ENCODE results near the gene LMAN1.

LMAN1 gene

DNA sequence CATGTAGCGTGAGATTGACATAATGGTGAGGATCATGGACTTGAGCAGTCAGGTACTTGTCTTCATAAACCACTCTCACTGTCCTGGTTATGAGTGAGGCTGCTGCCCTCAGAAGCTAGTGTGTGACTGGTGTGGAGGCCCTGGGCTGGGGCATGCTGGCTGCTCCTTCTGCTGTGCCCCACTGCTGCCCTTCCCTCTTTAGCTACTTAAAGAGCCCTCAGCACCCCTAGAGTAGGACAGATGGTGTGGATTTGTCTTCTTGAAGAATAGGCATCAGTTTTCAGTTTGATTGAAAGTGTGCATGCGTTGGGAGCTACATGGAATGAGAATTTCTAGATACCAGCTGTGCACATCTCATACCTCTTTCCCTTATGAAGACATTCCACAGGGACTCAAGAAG, 56.1 kb downstream of the LMAN1 start:
- POLR2A ChIA-PET, result no interaction called here
- no peaks in the 10 kb centered on the region for H3K4me1 ChIP-seq (ENCODE audit: control insufficient read depth, insufficient read depth, low read length)

DNA sequence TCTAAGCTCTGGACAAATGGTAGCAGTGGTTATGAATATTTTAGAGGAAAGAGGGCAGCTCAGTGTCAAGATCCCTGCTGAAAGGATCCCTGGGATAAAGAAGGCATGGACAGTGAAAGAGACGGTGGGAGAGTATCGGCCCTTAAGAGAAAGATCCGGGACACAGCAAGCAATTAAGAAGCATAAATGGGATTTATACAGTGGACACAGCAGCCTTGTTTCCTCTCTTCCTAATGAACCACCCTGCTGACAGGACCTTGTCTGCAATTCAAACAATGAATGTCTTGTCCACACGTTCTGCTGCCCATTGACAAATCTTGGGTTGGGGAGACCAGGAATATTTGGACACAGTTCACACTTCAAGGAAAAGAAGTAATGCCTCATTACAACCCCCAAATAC, 57.1 kb downstream of the LMAN1 start:
- H3K9me3 ChIP-seq (ENCODE audit: control insufficient read depth, insufficient read depth, low read depth, low read length), result no peaks in the 10 kb centered on the region
- no peak overlapping the region for H3K4me3 ChIP-seq (ENCODE audit: low read depth, low read length)
- no peaks in the 10 kb centered on the region for H3K36me3 ChIP-seq (ENCODE audit: control insufficient read depth in 2 of 2, insufficient read depth in 1 of 2, low read length in 2 of 2)
- TF ChIP-seq, protein P1, sequence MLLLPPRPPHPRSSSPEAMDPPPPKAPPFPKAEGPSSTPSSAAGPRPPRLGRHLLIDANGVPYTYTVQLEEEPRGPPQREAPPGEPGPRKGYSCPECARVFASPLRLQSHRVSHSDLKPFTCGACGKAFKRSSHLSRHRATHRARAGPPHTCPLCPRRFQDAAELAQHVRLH (tag by site-specific recombination; IDR thresholded peaks at IDR 0.05), result no peak
- TF ChIP-seq ZNF133 (tag by site-specific recombination; IDR thresholded peaks at IDR 0.05), result no peak
- TF ChIP-seq ZNF426 (tag by site-specific recombination; IDR thresholded peaks at IDR 0.05), result no peak
- TF ChIP-seq, protein P2, sequence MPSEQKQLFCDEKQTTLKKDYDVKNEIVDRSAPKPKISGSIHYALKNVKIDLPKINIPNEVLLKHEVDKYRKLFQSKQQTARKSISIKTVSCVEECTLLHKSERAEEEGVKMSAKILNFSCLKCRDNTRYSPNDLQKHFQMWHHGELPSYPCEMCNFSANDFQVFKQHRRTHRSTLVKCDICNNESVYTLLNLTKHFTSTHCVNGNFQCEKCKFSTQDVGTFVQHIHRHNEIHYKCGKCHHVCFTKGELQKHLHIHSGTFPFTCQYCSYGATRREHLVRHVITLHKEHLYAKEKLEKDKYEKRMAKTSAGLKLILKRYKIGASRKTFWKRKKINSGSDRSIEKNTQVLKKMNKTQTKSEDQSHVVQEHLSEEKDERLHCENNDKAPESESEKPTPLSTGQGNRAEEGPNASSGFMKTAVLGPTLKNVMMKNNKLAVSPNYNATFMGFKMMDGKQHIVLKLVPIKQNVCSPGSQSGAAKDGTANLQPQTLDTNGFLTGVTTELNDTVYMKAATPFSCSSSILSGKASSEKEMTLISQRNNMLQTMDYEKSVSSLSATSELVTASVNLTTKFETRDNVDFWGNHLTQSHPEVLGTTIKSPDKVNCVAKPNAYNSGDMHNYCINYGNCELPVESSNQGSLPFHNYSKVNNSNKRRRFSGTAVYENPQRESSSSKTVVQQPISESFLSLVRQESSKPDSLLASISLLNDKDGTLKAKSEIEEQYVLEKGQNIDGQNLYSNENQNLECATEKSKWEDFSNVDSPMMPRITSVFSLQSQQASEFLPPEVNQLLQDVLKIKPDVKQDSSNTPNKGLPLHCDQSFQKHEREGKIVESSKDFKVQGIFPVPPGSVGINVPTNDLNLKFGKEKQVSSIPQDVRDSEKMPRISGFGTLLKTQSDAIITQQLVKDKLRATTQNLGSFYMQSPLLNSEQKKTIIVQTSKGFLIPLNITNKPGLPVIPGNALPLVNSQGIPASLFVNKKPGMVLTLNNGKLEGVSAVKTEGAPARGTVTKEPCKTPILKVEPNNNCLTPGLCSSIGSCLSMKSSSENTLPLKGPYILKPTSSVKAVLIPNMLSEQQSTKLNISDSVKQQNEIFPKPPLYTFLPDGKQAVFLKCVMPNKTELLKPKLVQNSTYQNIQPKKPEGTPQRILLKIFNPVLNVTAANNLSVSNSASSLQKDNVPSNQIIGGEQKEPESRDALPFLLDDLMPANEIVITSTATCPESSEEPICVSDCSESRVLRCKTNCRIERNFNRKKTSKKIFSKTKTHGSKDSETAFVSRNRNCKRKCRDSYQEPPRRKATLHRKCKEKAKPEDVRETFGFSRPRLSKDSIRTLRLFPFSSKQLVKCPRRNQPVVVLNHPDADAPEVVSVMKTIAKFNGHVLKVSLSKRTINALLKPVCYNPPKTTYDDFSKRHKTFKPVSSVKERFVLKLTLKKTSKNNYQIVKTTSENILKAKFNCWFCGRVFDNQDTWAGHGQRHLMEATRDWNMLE (tag by site-specific recombination; conservative IDR thresholded peaks at IDR 0.05; ENCODE audit: low read depth), result no peak
- no peak overlapping the region for H3K27ac ChIP-seq (ENCODE audit: extremely low read depth, low read depth, low read length)
- ChIA-PET CTCF (interaction anchor here (1.5 to 3.4 kb wide), 2 partner anchors 11 to 101 kb away, joined by 5 to 33 read pairs; no protein-coding TSS in a partner anchor), POLR2A (no interaction called here)
- no peaks in the 10 kb centered on the region for H3K4me1 ChIP-seq (ENCODE audit: control insufficient read depth, insufficient read depth, low read length)

More for the DNA sequence above, 56.1 kb downstream of the LMAN1 start:
- TF ChIP-seq, protein P3, sequence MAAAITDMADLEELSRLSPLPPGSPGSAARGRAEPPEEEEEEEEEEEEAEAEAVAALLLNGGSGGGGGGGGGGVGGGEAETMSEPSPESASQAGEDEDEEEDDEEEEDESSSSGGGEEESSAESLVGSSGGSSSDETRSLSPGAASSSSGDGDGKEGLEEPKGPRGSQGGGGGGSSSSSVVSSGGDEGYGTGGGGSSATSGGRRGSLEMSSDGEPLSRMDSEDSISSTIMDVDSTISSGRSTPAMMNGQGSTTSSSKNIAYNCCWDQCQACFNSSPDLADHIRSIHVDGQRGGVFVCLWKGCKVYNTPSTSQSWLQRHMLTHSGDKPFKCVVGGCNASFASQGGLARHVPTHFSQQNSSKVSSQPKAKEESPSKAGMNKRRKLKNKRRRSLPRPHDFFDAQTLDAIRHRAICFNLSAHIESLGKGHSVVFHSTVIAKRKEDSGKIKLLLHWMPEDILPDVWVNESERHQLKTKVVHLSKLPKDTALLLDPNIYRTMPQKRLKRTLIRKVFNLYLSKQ (tag by site-specific recombination; IDR thresholded peaks at IDR 0.05; ENCODE audit: borderline replicate concordance), result no peak
- TF ChIP-seq ZNF791 (tag by site-specific recombination; IDR thresholded peaks at IDR 0.05) (no peak), OVOL3 (tag by site-specific recombination; IDR thresholded peaks at IDR 0.05) (no peak), ZNF544 (tag by site-specific recombination; IDR thresholded peaks at IDR 0.05) (no peak), HOXD13 (CRISPR knock-in tag; IDR thresholded peaks at IDR 0.05; ENCODE audit: borderline replicate concordance) (no peak)
- Histone ChIP-seq H3K36me3 (ENCODE audit: control insufficient read depth in 2 of 2, insufficient read depth in 1 of 2, low read length in 2 of 2) (no peaks in the 10 kb centered on the region), H3K9me3 (ENCODE audit: control insufficient read depth, insufficient read depth, low read depth, low read length) (no peaks in the 10 kb centered on the region), H3K4me3 (ENCODE audit: low read depth, low read length) (no peak overlapping the region), H3K27ac (ENCODE audit: extremely low read depth, low read depth, low read length) (no peak overlapping the region)
- CTCF ChIA-PET, result interaction anchor here (0.6 to 3.4 kb wide), 6 partner anchors 10 to 881 kb away, joined by 3 to 33 read pairs (median 3); partner anchors contain the start of gene CPLX4

DNA sequence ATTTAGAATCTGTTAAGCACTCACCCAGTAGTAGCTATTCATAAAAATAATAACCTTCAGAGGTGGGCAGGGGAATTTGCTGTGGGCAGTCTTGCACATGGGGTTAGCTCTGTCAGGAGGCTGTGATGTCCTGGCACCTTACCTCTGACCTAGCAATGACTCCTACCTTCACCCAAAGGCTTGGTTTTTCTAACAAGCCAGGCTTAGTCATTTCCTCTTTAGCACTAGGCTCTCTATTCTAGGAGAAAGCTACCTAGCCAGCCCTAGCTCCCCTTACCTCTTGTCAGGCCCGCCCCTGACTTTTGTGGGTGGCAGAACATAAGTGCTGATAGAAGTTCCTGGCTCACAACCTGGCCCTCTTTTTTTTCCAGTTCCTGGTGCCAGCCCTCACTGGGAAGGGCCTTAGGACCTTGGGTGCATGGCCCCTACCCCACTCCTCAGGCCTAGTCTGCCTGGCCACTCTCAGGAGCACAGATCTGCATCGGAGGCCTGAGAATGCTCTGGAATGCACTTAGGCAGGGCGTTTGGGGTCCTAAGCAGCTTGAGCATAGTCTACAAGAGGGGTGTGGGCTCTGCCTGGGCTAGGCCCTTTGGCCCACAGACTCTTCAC, 58.3 kb downstream of the LMAN1 start:
- Histone ChIP-seq H3K4me3 (ENCODE audit: low read depth, low read length) (no peak overlapping the region), H3K4me1 (ENCODE audit: control insufficient read depth, insufficient read depth, low read length) (no peaks in the 10 kb centered on the region), H3K9me3 (ENCODE audit: control insufficient read depth, insufficient read depth, low read depth, low read length) (no peaks in the 10 kb centered on the region), H3K36me3 (ENCODE audit: control insufficient read depth in 2 of 2, insufficient read depth in 1 of 2, low read length in 2 of 2) (no peaks in the 10 kb centered on the region), H3K27ac (ENCODE audit: extremely low read depth, low read depth, low read length) (no peak overlapping the region)
- POLR2A ChIA-PET, result interaction anchor here (0.9 kb wide), 1 partner anchor 27 kb away, joined by 3 read pairs; the partner anchor contains the start of gene RAX
- CTCF ChIA-PET, result interaction anchor here (0.6 to 1.8 kb wide), 3 partner anchors 8 to 101 kb away, joined by 3 to 8 read pairs (median 3); no protein-coding TSS in a partner anchor
- no peak for TF ChIP-seq ZSCAN30 (tag by site-specific recombination; IDR thresholded peaks at IDR 0.05)
- TF ChIP-seq RBAK (tag by site-specific recombination; IDR thresholded peaks at IDR 0.05), result no peak
- no peak for TF ChIP-seq ZNF670 (tag by site-specific recombination; IDR thresholded peaks at IDR 0.05; ENCODE audit: low read depth)
- TF ChIP-seq ZNF473 (tag by site-specific recombination; IDR thresholded peaks at IDR 0.05), result no peak
- no peak for TF ChIP-seq SCRT2 (tag by site-specific recombination; IDR thresholded peaks at IDR 0.05)
- no peak for TF ChIP-seq SCRT1 (tag by site-specific recombination; IDR thresholded peaks at IDR 0.05; ENCODE audit: borderline replicate concordance)
- TF ChIP-seq, protein P4, sequence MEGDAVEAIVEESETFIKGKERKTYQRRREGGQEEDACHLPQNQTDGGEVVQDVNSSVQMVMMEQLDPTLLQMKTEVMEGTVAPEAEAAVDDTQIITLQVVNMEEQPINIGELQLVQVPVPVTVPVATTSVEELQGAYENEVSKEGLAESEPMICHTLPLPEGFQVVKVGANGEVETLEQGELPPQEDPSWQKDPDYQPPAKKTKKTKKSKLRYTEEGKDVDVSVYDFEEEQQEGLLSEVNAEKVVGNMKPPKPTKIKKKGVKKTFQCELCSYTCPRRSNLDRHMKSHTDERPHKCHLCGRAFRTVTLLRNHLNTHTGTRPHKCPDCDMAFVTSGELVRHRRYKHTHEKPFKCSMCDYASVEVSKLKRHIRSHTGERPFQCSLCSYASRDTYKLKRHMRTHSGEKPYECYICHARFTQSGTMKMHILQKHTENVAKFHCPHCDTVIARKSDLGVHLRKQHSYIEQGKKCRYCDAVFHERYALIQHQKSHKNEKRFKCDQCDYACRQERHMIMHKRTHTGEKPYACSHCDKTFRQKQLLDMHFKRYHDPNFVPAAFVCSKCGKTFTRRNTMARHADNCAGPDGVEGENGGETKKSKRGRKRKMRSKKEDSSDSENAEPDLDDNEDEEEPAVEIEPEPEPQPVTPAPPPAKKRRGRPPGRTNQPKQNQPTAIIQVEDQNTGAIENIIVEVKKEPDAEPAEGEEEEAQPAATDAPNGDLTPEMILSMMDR (tag by site-specific recombination; IDR thresholded peaks at IDR 0.05), result no peak
- no peak for TF ChIP-seq ZNF132 (tag by site-specific recombination; IDR thresholded peaks at IDR 0.05; ENCODE audit: borderline replicate concordance)
